IPS-18c (cell line): Measurements from ENCODE around the gene NECAB3.
A peak's percentile ranks its signal among the peaks of the same experiment; 100 is the strongest.

Experiments
- H3K4me3 ChIP-seq: 2 replicates; pipeline ENCODE4 v1.7.0; 2013; ENCODE audit warnings: low read depth, mild to moderate bottlenecking, low read length, moderate library complexity; ENCODE audit not compliant: insufficient read depth
- H3K9me3 ChIP-seq: one replicate; pipeline ENCODE4 v1.6.1; 2013; ENCODE audit warnings: mild to moderate bottlenecking, low read length, moderate library complexity; ENCODE audit not compliant: control insufficient read depth, insufficient read depth

Gene NECAB3

GRCh38 chr20:33685328-33686099 is 11.3 kb upstream of the NECAB3 start:
- H3K9me3 ChIP-seq = no peaks in the 10 kb centered on the region
- H3K4me3 ChIP-seq = peak overlapping the region; percentile 26

- H3K9me3 ChIP-seq = no peaks in the 10 kb centered on the region
- peak overlapping the region; percentile 26 for H3K4me3 ChIP-seq
Observed at GRCh38 chr20:33684533-33685327, 10.5 kb upstream of the NECAB3 start.

GRCh38 chr20:33681728-33682353 is 7.6 kb upstream of the NECAB3 start:
- H3K9me3 ChIP-seq = no peaks in the 10 kb centered on the region
- no peak overlapping the region for H3K4me3 ChIP-seq

GRCh38 chr20:33681288-33681687 is 7.1 kb upstream of the NECAB3 start:
- Histone ChIP-seq H3K4me3 (no peak overlapping the region), H3K9me3 (no peaks in the 10 kb centered on the region)

GRCh38 chr20:33680686-33681085 is 6.5 kb upstream of the NECAB3 start:
- no peak overlapping the region for H3K4me3 ChIP-seq

GRCh38 chr20:33679758-33680485 is 5.7 kb upstream of the NECAB3 start:
- H3K9me3 ChIP-seq = no peaks in the 10 kb centered on the region
- no peak overlapping the region for H3K4me3 ChIP-seq

More at GRCh38 chr20:33680686-33681085, 6.5 kb upstream of the NECAB3 start:
- no peaks in the 10 kb centered on the region for H3K9me3 ChIP-seq

- H3K9me3 ChIP-seq = no peaks in the 10 kb centered on the region
- no peak overlapping the region for H3K4me3 ChIP-seq
Observed at GRCh38 chr20:33677991-33678702, 3.9 kb upstream of the NECAB3 start.

GRCh38 chr20:33676652-33677645 is 2.7 kb upstream of the NECAB3 start:
- H3K9me3 ChIP-seq = no peaks in the 10 kb centered on the region

GRCh38 chr20:33676121-33676520 is 1.9 kb upstream of the NECAB3 start:
- no peak overlapping the region for H3K4me3 ChIP-seq
- H3K9me3 ChIP-seq = no peaks in the 10 kb centered on the region

More at GRCh38 chr20:33676652-33677645, 2.7 kb upstream of the NECAB3 start:
- H3K4me3 ChIP-seq = no peak overlapping the region

GRCh38 chr20:33675136-33675959 is 1.1 kb upstream of the NECAB3 start:
- Histone ChIP-seq H3K4me3 (no peak overlapping the region), H3K9me3 (no peaks in the 10 kb centered on the region)

GRCh38 chr20:33673410-33674293 is 576 bp downstream of the NECAB3 start:
- Histone ChIP-seq H3K4me3 (peak overlapping the region; percentile 71), H3K9me3 (no peaks in the 10 kb centered on the region)

- H3K9me3 ChIP-seq = no peaks in the 10 kb centered on the region
- H3K4me3 ChIP-seq = peak overlapping the region; percentile 34; the same call in 1 of the 2 replicates
Observed at GRCh38 chr20:33673114-33673409, 1.2 kb downstream of the NECAB3 start.

GRCh38 chr20:33672426-33673113 is 1.7 kb downstream of the NECAB3 start:
- H3K9me3 ChIP-seq = no peaks in the 10 kb centered on the region
- peak overlapping the region; percentile 11; the same call in 1 of the 2 replicates for H3K4me3 ChIP-seq
